Adipocyte (in vitro differentiated cells): ENCODE data around the gene NEDD8.

Experiments used
- DNase-seq: peaks from one replicate; pipeline ENCODE4 v3.0.0-alpha.2; 2015; ENCODE audit warnings: low read depth
- H3K27me3 ChIP-seq: replicated peaks from 2 replicates; pipeline ENCODE4 v1.7.0; 2013; ENCODE audit warnings: mild to moderate bottlenecking, low read length, moderate library complexity; ENCODE audit not compliant: control insufficient read depth, insufficient read depth
- H3K36me3 ChIP-seq: 2 replicates; pipeline ENCODE4 v1.7.0; 2013; ENCODE audit warnings: low read length, mild to moderate bottlenecking, moderate library complexity; ENCODE audit not compliant: control insufficient read depth, insufficient read depth, severe bottlenecking
- H3K4me1 ChIP-seq: 2 replicates; pipeline ENCODE4 v1.7.0; 2013; ENCODE audit warnings: mild to moderate bottlenecking, low read length, moderate library complexity; ENCODE audit not compliant: control insufficient read depth, insufficient read depth
- H3K4me3 ChIP-seq: 2 replicates; pipeline ENCODE4 v1.7.0; 2013; ENCODE audit warnings: mild to moderate bottlenecking, low read length, moderate library complexity
- H3K9ac ChIP-seq: 2 replicates; pipeline ENCODE4 v1.7.0; 2013; ENCODE audit warnings: mild to moderate bottlenecking, low read length, moderate library complexity
- H3K9me3 ChIP-seq: 2 replicates; pipeline ENCODE4 v1.7.0; 2013; ENCODE audit warnings: mild to moderate bottlenecking, low read length, moderate library complexity; ENCODE audit not compliant: control insufficient read depth

Gene NEDD8

GRCh38 chr14:24271834-24272263 is 39.7 kb upstream of the NEDD8 start:
- no peaks in the 10 kb centered on the region for H3K9me3 ChIP-seq
- no peaks in the 10 kb centered on the region for H3K27me3 ChIP-seq
- H3K4me3 ChIP-seq: peak overlapping the region; percentile 97
- peaks cover 27% of the 10 kb centered on the region for H3K36me3 ChIP-seq
- no peak for DNase-seq
- peak overlapping the region; percentile 99 for H3K9ac ChIP-seq
- peaks cover 22% of the 10 kb centered on the region for H3K4me1 ChIP-seq

DNA sequence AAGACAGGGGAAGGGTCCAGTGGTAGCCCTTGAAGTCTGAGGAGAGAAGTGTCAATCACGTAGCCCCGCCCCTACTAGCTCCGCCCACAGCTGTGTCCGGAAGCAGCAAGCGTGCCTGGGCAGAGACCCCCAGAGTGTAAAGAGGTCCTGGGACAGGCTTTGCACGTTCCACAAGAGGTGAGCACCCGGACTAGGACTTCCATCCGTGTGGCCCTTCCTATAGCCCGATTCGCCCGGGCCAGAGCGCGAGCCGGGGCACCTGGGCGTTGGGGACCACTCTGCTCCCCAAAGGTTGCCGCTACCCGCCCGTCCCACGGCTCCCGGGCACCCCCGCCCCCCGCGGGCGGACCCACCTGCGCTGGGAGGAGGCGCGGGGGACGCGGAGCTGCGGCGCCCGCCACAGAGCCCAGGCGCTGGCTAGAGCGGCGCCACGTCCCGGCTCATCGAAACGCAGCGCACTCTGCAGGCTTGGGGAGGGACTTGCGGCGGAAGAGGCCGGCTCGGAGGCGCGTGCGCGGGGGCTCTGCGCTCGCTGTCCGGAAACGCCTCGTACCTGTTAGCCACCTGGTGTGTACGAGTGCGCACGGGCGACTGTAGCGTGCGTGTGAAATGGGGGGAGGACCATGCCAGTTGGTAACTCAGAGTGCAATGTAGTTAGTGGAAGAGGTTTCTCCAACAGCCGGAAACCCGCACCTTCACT is 39.1 kb upstream of the NEDD8 start, which contains the start of gene RABGGTA:
Gene RABGGTA, minus strand, starts transcription at position 464 of the 700 bp plus-strand sequence. CDS start 482 bp downstream, outside the sequence.
- peak; percentile 95 for DNase-seq
- peak within 1 kb of the TSS; percentile 99 for H3K9ac ChIP-seq
- H3K9me3 ChIP-seq: no peaks in the 10 kb centered on the region
- H3K27me3 ChIP-seq: no peaks in the 10 kb centered on the region
- H3K4me1 ChIP-seq: peaks cover 22% of the 10 kb centered on the region
- H3K36me3 ChIP-seq: peaks cover 33% of the 10 kb centered on the region
- peak within 1 kb of the TSS; percentile 97 for H3K4me3 ChIP-seq

GRCh38 chr14:24270537-24271133 is 38.5 kb upstream of the NEDD8 start:
- DNase-seq: no peak
- peak overlapping the region; percentile 97 for H3K4me3 ChIP-seq
- H3K36me3 ChIP-seq: peaks cover 38% of the 10 kb centered on the region
- no peaks in the 10 kb centered on the region for H3K27me3 ChIP-seq
- peak overlapping the region; percentile 99 for H3K9ac ChIP-seq
- peaks cover 22% of the 10 kb centered on the region for H3K4me1 ChIP-seq
- H3K9me3 ChIP-seq: no peaks in the 10 kb centered on the region

DNA sequence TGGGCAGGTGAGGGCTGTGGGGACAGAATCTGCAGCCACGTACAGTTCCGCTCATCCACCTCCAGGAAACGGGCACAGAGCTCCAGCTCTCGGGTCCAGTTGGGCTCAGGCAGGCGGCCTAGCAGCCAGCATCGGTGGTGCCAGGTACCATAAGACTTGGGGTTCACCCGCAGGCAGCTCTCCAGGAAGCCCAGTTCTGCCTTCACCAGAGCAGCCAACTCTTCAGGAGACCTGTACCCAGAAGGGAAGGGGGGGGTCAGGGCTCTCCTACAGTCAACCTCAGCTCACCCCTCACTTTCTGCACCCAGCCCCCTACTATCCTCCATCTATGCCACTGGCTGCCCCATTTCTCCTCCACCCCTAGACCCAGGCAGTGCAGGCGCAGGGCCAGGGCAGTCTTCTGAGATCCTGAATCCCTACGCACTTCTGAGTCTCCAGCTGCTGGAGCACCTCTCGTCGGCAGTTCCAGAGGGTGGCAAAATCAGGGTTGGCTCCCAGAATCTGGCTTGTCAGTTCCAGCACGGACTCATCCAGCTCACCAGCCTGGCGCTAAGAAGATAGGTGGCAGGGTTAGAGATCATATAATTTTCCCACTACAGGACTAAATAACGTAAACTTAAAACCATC is 37.9 kb upstream of the NEDD8 start:
- Histone ChIP-seq H3K9ac (no peak overlapping the region), H3K4me1 (peaks cover 22% of the 10 kb centered on the region), H3K27me3 (no peaks in the 10 kb centered on the region), H3K4me3 (no peak overlapping the region), H3K36me3 (peaks cover 44% of the 10 kb centered on the region), H3K9me3 (no peaks in the 10 kb centered on the region)
- DNase-seq: no peak

- Histone ChIP-seq H3K4me1 (peaks cover 21% of the 10 kb centered on the region), H3K9ac (no peak overlapping the region), H3K9me3 (no peaks in the 10 kb centered on the region), H3K36me3 (peaks cover 44% of the 10 kb centered on the region), H3K4me3 (no peak overlapping the region), H3K27me3 (no peaks in the 10 kb centered on the region)
- no peak for DNase-seq
Measured at GRCh38 chr14:24269368-24269767, 37.2 kb upstream of the NEDD8 start.

DNA sequence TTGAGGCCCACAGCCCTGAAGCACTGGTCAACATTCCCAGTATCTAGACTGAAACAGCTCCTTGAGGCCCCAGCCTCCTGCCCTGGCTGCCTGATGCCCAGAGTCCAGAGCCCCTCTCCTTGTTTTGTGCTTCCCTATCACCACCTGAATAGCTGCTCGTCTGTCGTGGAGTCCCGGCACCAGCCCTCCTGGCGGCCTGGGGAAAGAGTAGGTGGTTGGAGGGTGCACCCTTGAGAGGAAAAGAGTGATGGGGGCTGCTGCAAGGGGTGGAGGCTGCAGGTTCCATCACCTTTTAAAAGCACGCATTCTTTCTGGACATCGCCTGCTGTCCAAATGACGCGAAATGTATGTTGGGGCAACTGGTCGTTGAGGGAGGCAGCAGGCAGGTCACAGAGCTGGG is 36.1 kb upstream of the NEDD8 start:
- peaks cover 44% of the 10 kb centered on the region for H3K36me3 ChIP-seq
- H3K4me3 ChIP-seq: no peak overlapping the region
- peaks cover 10% of the 10 kb centered on the region for H3K4me1 ChIP-seq
- no peak for DNase-seq
- no peaks in the 10 kb centered on the region for H3K9me3 ChIP-seq
- H3K27me3 ChIP-seq: no peaks in the 10 kb centered on the region
- no peak overlapping the region for H3K9ac ChIP-seq

DNA sequence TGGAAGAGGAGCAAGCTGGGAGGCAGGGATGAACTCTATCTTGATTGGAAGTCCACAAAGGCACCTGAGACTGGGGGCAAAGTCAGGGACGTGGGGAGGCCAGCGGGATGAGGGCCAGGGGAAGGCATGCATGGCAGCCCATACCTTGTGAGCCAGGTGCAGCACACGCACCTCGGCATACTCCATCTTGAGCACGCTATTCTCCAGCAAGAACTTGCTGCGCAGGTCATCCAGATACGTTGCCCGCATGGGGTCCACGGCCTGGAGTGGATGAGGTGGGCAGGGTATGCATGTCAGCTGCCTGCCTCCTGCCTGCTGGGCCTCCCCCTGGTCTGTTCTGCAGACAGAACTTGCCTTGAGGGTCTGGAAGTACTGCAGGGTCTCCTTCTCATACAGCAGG is 35.3 kb upstream of the NEDD8 start:
- Histone ChIP-seq H3K4me3 (no peak overlapping the region), H3K36me3 (peaks cover 44% of the 10 kb centered on the region), H3K4me1 (peaks cover 10% of the 10 kb centered on the region), H3K27me3 (no peaks in the 10 kb centered on the region), H3K9me3 (no peaks in the 10 kb centered on the region), H3K9ac (no peak overlapping the region)
- no peak for DNase-seq

DNA sequence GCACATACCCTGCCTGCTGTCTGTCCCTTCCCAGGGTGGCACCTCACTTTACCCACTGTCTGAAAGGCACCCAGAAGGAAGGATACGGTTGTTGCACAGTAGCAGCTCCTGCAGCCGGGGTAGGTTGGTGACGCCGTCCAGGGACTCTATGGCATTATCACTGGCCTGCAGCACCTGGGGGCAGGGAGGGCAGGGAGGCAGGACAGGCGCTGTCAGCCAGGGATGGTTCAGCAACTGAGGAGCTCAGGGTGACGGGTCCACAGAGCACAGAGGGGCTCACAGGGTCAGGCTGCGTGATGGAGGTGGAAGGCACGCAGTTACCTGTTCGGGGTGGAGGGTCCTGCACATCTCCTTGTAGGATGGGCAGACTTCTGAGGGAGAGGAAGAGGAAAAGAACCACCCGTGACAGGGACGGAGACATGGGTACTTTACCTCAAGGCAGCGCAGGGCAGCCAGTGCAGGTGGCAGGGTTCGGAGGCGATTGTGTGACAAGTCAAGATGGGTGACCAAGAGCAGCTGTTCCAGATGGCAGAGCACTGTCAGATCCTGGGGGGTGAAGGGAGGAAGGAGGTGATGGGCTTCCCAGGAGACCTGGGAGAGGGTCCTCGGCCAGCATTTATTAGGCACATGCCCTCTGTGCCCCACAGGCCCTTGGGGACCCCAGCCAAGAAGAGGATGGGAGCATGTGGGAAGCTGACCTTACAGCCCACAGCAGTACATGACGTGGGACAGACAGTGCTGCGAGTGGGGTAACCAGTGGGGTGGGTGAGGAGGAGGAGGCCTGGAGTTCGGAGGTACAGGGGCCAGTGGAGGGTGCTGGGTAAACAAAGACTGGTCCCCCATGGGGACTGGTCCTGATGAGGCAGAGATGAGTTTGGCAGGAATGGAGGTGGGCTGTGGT is 34.4 kb upstream of the NEDD8 start:
- H3K9me3 ChIP-seq: no peaks in the 10 kb centered on the region
- H3K9ac ChIP-seq: no peak overlapping the region
- no peaks in the 10 kb centered on the region for H3K27me3 ChIP-seq
- H3K4me1 ChIP-seq: peaks cover 5% of the 10 kb centered on the region
- H3K36me3 ChIP-seq: peaks cover 44% of the 10 kb centered on the region
- no peak for DNase-seq
- H3K4me3 ChIP-seq: no peak overlapping the region

GRCh38 chr14:24264298-24264697 is 32.1 kb upstream of the NEDD8 start:
- no peak overlapping the region for H3K4me3 ChIP-seq
- no peak overlapping the region for H3K9ac ChIP-seq
- DNase-seq: no peak
- no peaks in the 10 kb centered on the region for H3K27me3 ChIP-seq
- H3K9me3 ChIP-seq: no peaks in the 10 kb centered on the region
- H3K4me1 ChIP-seq: peaks cover 3% of the 10 kb centered on the region
- peaks cover 38% of the 10 kb centered on the region for H3K36me3 ChIP-seq

DNA sequence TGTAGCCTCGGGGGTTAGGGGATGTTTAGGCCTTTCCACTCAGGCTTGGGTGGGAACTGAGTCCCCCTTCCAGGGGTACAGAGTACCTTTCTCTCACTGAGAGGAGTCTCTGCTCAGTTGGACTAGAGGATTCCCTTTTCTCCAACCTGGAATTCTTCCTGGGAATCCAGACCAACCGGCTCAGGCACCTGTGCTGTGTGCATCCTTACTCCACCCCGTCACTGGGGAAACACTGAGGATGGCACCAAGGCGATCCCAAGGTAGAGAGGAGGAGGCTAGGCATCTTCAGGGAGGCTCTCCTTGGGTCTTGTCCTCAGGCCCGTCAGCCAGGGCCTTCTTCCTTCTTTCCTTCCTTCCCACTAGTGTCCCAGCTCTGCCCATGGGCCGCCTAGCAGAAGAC is 31.7 kb upstream of the NEDD8 start:
- Histone ChIP-seq H3K4me1 (peaks cover 8% of the 10 kb centered on the region), H3K9ac (no peak overlapping the region), H3K9me3 (no peaks in the 10 kb centered on the region), H3K36me3 (peaks cover 34% of the 10 kb centered on the region), H3K4me3 (no peak overlapping the region), H3K27me3 (no peaks in the 10 kb centered on the region)
- no peak for DNase-seq
